Liver (tissue), 9 donors: Measurements from ENCODE around the gene WDR90. TPM values are rescaled to one million over a fixed set of nuclear protein-coding genes. Genes with fewer than 3 reads are reported as not detected.

Experiments used
- DNase-seq: peaks from one replicate; pipeline ENCODE4 v3.0.0-alpha.2; 2017; ENCODE audit warnings: low spot score
- H3K27ac ChIP-seq, 2 donors: one replicate each; pipeline ENCODE4 v1.7.0; 2013; ENCODE audit warnings: inconsistent platforms in 2 of 2, low read length in 2 of 2, control low read depth in 1 of 2, low read depth in 1 of 2, mild to moderate bottlenecking in 1 of 2
- H3K27me3 ChIP-seq, 4 donors: one replicate each; pipeline versions ENCODE4 v1.6.1 to v1.7.0; 2013; ENCODE audit warnings: low read length in 3 of 4, inconsistent platforms in 1 of 4, mild to moderate bottlenecking in 1 of 4, moderate library complexity in 1 of 4; ENCODE audit not compliant: control insufficient read depth in 4 of 4, insufficient read depth in 4 of 4
- H3K36me3 ChIP-seq, 4 donors: one replicate each; pipeline versions ENCODE4 v1.6.1 to v1.7.0; 2013; ENCODE audit warnings: low read length in 3 of 4, mild to moderate bottlenecking in 3 of 4, low read depth in 1 of 4, moderate library complexity in 1 of 4; ENCODE audit not compliant: control insufficient read depth in 4 of 4, insufficient read depth in 3 of 4
- H3K4me1 ChIP-seq, 4 donors: one replicate each; pipeline versions ENCODE4 v1.6.1 to v1.7.0; 2013; ENCODE audit warnings: low read length in 3 of 4, mild to moderate bottlenecking in 3 of 4, moderate library complexity in 1 of 4; ENCODE audit not compliant: control insufficient read depth in 4 of 4, insufficient read depth in 4 of 4
- H3K4me3 ChIP-seq, 3 donors: one replicate each; pipeline versions ENCODE4 v1.6.1 to v1.7.0; 2013; ENCODE audit warnings: low read length in 3 of 3, control low read depth in 1 of 3, low read depth in 1 of 3, mild to moderate bottlenecking in 1 of 3
- H3K9ac ChIP-seq, 2 donors: one replicate each; pipeline ENCODE4 v1.7.0; 2013; ENCODE audit warnings: low read length in 2 of 2, mild to moderate bottlenecking in 2 of 2, moderate library complexity in 2 of 2, control low read depth in 1 of 2, low read depth in 1 of 2
- H3K9me3 ChIP-seq, 4 donors: one replicate each; pipeline versions ENCODE4 v1.6.1 to v1.7.0; 2013; ENCODE audit warnings: low read length in 3 of 4; ENCODE audit not compliant: control insufficient read depth in 4 of 4
- ATF3 ChIP-seq: IDR thresholded peaks from 2 replicates; pipeline ENCODE4 v1.6.1; 2016; ENCODE audit warnings: antibody characterized with exemption
- CTCF ChIP-seq: fragments of 150-350 bp; IDR thresholded peaks from 2 replicates; pipeline ENCODE4 v1.5.1; 2017; ENCODE audit warnings: improper control_type of control experiment, low read depth, low read length; ENCODE audit not compliant: missing input control
- EGR1 ChIP-seq, 2 donors: IDR thresholded peaks; 2 replicates each; pipeline ENCODE4 v1.6.1; 2016 to 2018; ENCODE audit warnings: antibody characterized with exemption in 2 of 2, low read depth in 2 of 2
- FOXA1 ChIP-seq: IDR thresholded peaks from 2 replicates; pipeline ENCODE4 v1.6.1; 2016; ENCODE audit warnings: antibody characterized with exemption
- FOXA2 ChIP-seq: IDR thresholded peaks from 2 replicates; pipeline ENCODE4 v1.6.1; 2016; ENCODE audit warnings: antibody characterized with exemption
- GABPA ChIP-seq, 2 donors: IDR thresholded peaks in 1 of 2; conservative IDR thresholded peaks in 1 of 2; 2 replicates each; pipeline ENCODE4 v1.6.1; 2016; ENCODE audit warnings: antibody characterized with exemption in 2 of 2, mild to moderate bottlenecking in 1 of 2, moderate library complexity in 1 of 2
- HNF4A ChIP-seq, 2 donors: conservative IDR thresholded peaks; 2 replicates each; pipeline ENCODE4 v1.6.1; 2016; ENCODE audit warnings: antibody characterized with exemption in 2 of 2, mild to moderate bottlenecking in 2 of 2
- JUND ChIP-seq, 2 donors: IDR thresholded peaks; 2 replicates each; pipeline ENCODE4 v1.6.1; 2016; ENCODE audit warnings: antibody characterized with exemption in 2 of 2
- MAX ChIP-seq: IDR thresholded peaks from 2 replicates; pipeline ENCODE4 v1.6.1; 2016; ENCODE audit warnings: antibody characterized with exemption
- NR2F2 ChIP-seq: IDR thresholded peaks from 2 replicates; pipeline ENCODE4 v1.6.1; 2016; ENCODE audit warnings: antibody characterized with exemption
- REST ChIP-seq: IDR thresholded peaks from 2 replicates; pipeline ENCODE4 v1.6.1; 2016; ENCODE audit warnings: antibody characterized with exemption, mild to moderate bottlenecking
- SP1 ChIP-seq: IDR thresholded peaks from 2 replicates; pipeline ENCODE4 v1.6.1; 2018; ENCODE audit warnings: antibody characterized with exemption, mild to moderate bottlenecking
- TAF1 ChIP-seq: conservative IDR thresholded peaks from 2 replicates; pipeline ENCODE4 v1.6.1; 2016; ENCODE audit warnings: antibody characterized with exemption, mild to moderate bottlenecking
- YY1 ChIP-seq: IDR thresholded peaks from 2 replicates; pipeline ENCODE4 v1.6.1; 2016; ENCODE audit warnings: antibody characterized with exemption, mild to moderate bottlenecking
- ZBTB33 ChIP-seq: IDR thresholded peaks from 2 replicates; pipeline ENCODE4 v1.6.1; 2016; ENCODE audit warnings: antibody characterized with exemption
- WGBS: extraction: QIAGEN DNeasy Blood & Tissue Kit; methylation state at CpG from one replicate; pipeline ENCODE4 v1.1.7; 2013; 5-methylcytosine and 5-hydroxymethylcytosine counted together
- polyA plus RNA-seq, 2 donors: library from polyadenylated mRNA; stranded (reverse) in 1 of 2; unstranded in 1 of 2; fragments of 200-250 nt in 1 of 2; fragments of >200 nt in 1 of 2; fragmentation: Nextera tagmentation in 1 of 2; extraction: Ambion mirVana in 1 of 2; gene quantifications; one replicate each; pipeline versions ENCODE4 v1.2.1 to v1.2.3, GENCODE V29; 2013 to 2015
- total RNA-seq, 2 donors: library from RNA; depleted of rRNA; stranded (reverse); fragments of >200 nt; gene quantifications; one replicate each; pipeline ENCODE4 v1.2.3, GENCODE V29; 2014
- donor health status: healthy.
- donor health status: healthy.
- donor health status: healthy.
- donor health status: healthy.
- donor health status: healthy.

WDR90 gene
- total and polyA plus RNA-seq, 4 donors = 4.7 to 13.4 (median 7.9) TPM

GRCh38 chr16:636206-637080 is 12.7 kb upstream of the WDR90 start, which contains the start of gene METTL26 (continued):
- TF ChIP-seq SP1 (peak; percentile 6), NR2F2 (no peak), FOXA2 (no peak), GABPA (IDR thresholded peaks at IDR 0.05 in 1 of 2, conservative IDR thresholded peaks at IDR 0.05 in 1 of 2) (peak in 1 of 2 donors; percentile 69), HNF4A (conservative IDR thresholded peaks at IDR 0.05) (no peak), CTCF (no peak)

- Histone ChIP-seq H3K4me1 (peaks cover 8 to 40% (median 20%) of the 10 kb centered on the region in 4 donors), H3K27ac (peak overlapping the region; percentile 84 to 99), H3K27me3 (no peaks in the 10 kb centered on the region), H3K36me3 (peaks cover 0 to 8% (median 0%) of the 10 kb centered on the region in 4 donors), H3K9ac (no peak overlapping the region), H3K4me3 (peak overlapping the region; percentile 60 to 88 (median 80)), H3K9me3 (no peaks in the 10 kb centered on the region)
- 16% methylated on average over 53 of the region's 53 CpGs for WGBS
- TF ChIP-seq HNF4A (conservative IDR thresholded peaks at IDR 0.05) (no peak), YY1 (no peak), SP1 (peak; percentile 15), REST (peak; percentile 9), JUND (IDR thresholded peaks at IDR 0.05) (no peak)
- DNase-seq = peak; percentile 95
Observed at GRCh38 chr16:637081-638018, 11.8 kb upstream of the WDR90 start.

GRCh38 chr16:638034-638543 is 11.1 kb upstream of the WDR90 start:
- H3K9ac ChIP-seq = no peak overlapping the region
- H3K27ac ChIP-seq = no peak overlapping the region
- WGBS = 94% methylated on average over 15 of the region's 15 CpGs
- H3K4me3 ChIP-seq = no peak overlapping the region
- no peaks in the 10 kb centered on the region for H3K9me3 ChIP-seq
- H3K4me1 ChIP-seq = peaks cover 10 to 47% (median 24%) of the 10 kb centered on the region in 4 donors
- peaks cover 0 to 6% (median 0%) of the 10 kb centered on the region in 4 donors for H3K36me3 ChIP-seq
- DNase-seq = no peak
- H3K27me3 ChIP-seq = no peaks in the 10 kb centered on the region
- TF ChIP-seq CTCF (no peak), ATF3 (no peak), FOXA2 (no peak), TAF1 (no peak), SP1 (no peak), JUND (IDR thresholded peaks at IDR 0.05) (no peak), FOXA1 (no peak), NR2F2 (no peak), YY1 (no peak), HNF4A (conservative IDR thresholded peaks at IDR 0.05) (no peak), MAX (no peak), ZBTB33 (no peak), EGR1 (IDR thresholded peaks at IDR 0.05; ENCODE audit: low read depth in 2 of 2) (no peak)
